Measurements from ENCODE around the gene NME9.

- TF ChIP-seq ZNF529 (tag by site-specific recombination; IDR thresholded peaks at IDR 0.05; ENCODE audit: insufficient replicate concordance), result no peak
- TF ChIP-seq ZNF621 (tag by site-specific recombination; IDR thresholded peaks at IDR 0.05), result no peak
Measured at GRCh38 chr3:138374573-138375134, 45.0 kb upstream of the NME9 start.
